Duodenal mucosa (tissue), 2 donors: ENCODE results near the gene NET1.
A peak's percentile ranks its signal among the peaks of the same experiment; 100 is the strongest.

ENCODE experiments used
- H3K27ac ChIP-seq: one replicate; pipeline ENCODE4 v1.7.0; 2013; ENCODE audit warnings: low read depth, low read length
- H3K27me3 ChIP-seq, 2 donors: one replicate each; pipeline ENCODE4 v1.7.0; 2013; ENCODE audit warnings: low read length in 2 of 2, control low read depth in 1 of 2; ENCODE audit not compliant: insufficient read depth in 2 of 2, control insufficient read depth in 1 of 2
- H3K36me3 ChIP-seq, 2 donors: one replicate each; pipeline ENCODE4 v1.7.0; 2013; ENCODE audit warnings: low read length in 2 of 2, control low read depth in 1 of 2; ENCODE audit not compliant: insufficient read depth in 2 of 2, control insufficient read depth in 1 of 2
- H3K4me1 ChIP-seq, 2 donors: one replicate each; pipeline ENCODE4 v1.7.0; 2013; ENCODE audit warnings: low read length in 2 of 2, control low read depth in 1 of 2; ENCODE audit not compliant: insufficient read depth in 2 of 2, control insufficient read depth in 1 of 2
- H3K4me3 ChIP-seq, 2 donors: one replicate each; pipeline ENCODE4 v1.7.0; 2013; ENCODE audit warnings: low read length in 2 of 2, low read depth in 1 of 2
- H3K9ac ChIP-seq, 2 donors: one replicate each; pipeline ENCODE4 v1.7.0; 2013; ENCODE audit warnings: low read length in 2 of 2, low read depth in 1 of 2
- H3K9me3 ChIP-seq, 2 donors: one replicate each; pipeline ENCODE4 v1.7.0; 2013; ENCODE audit warnings: low read length in 2 of 2, control low read depth in 1 of 2; ENCODE audit not compliant: control insufficient read depth in 1 of 2

The NET1 gene

GRCh38 chr10:5412277-5412941 is at the start of gene NET1:
NET1 (plus strand) TSS chr10:5412557; CDS start chr10:5412693, 136 bp downstream.
- H3K4me3 ChIP-seq, result peak within 1 kb of the TSS; percentile 77 to 78
- peak within 1 kb of the TSS; percentile 54 to 67 for H3K9ac ChIP-seq
- no peaks in the 10 kb centered on the region for H3K36me3 ChIP-seq
- no peak within 1 kb of the TSS for H3K27ac ChIP-seq
- H3K27me3 ChIP-seq, result no peaks in the 10 kb centered on the region
- peaks cover 0 to 2% of the 10 kb centered on the region in 2 donors for H3K9me3 ChIP-seq
- H3K4me1 ChIP-seq, result peaks cover 5 to 7% of the 10 kb centered on the region in 2 donors

- Histone ChIP-seq H3K27me3 (peaks cover 10 to 26% of the 10 kb centered on the region in 2 donors), H3K27ac (no peak overlapping the region), H3K9me3 (no peaks in the 10 kb centered on the region), H3K4me3 (no peak overlapping the region), H3K9ac (no peak overlapping the region), H3K36me3 (no peaks in the 10 kb centered on the region), H3K4me1 (peaks cover 5 to 6% of the 10 kb centered on the region in 2 donors)
These were observed 49.5 kb upstream of the NET1 start for GRCh38 chr10:5362873-5363272.

GRCh38 chr10:5364374-5364773 is 48.0 kb upstream of the NET1 start:
- H3K9ac ChIP-seq, result no peak overlapping the region
- peaks cover 5 to 6% of the 10 kb centered on the region in 2 donors for H3K4me1 ChIP-seq
- H3K9me3 ChIP-seq, result no peaks in the 10 kb centered on the region
- H3K4me3 ChIP-seq, result peak overlapping the region; percentile 17 to 25
- peaks cover 10 to 26% of the 10 kb centered on the region in 2 donors for H3K27me3 ChIP-seq
- no peaks in the 10 kb centered on the region for H3K36me3 ChIP-seq
- no peak overlapping the region for H3K27ac ChIP-seq

- H3K9me3 ChIP-seq, result no peaks in the 10 kb centered on the region
- peak within 1 kb of the TSS; percentile 25 to 29 for H3K4me3 ChIP-seq
- peaks cover 5 to 6% of the 10 kb centered on the region in 2 donors for H3K4me1 ChIP-seq
- H3K9ac ChIP-seq, result no peak within 1 kb of the TSS
- H3K27me3 ChIP-seq, result peaks cover 10 to 26% of the 10 kb centered on the region in 2 donors
- no peak within 1 kb of the TSS for H3K27ac ChIP-seq
- no peaks in the 10 kb centered on the region for H3K36me3 ChIP-seq
These were observed 47.4 kb upstream of the NET1 start, which contains the start of gene UCN3 for GRCh38 chr10:5364890-5365338. UCN3 (plus strand) TSS chr10:5364966; CDS start chr10:5373721, 8,755 bp downstream.

- Histone ChIP-seq H3K36me3 (no peaks in the 10 kb centered on the region), H3K9ac (no peak overlapping the region), H3K4me3 (no peak overlapping the region), H3K9me3 (peaks cover 0 to 10% of the 10 kb centered on the region in 2 donors), H3K27me3 (peaks cover 10 to 26% of the 10 kb centered on the region in 2 donors), H3K27ac (no peak overlapping the region), H3K4me1 (peaks cover 5 to 6% of the 10 kb centered on the region in 2 donors)
These were observed 46.4 kb upstream of the NET1 start for GRCh38 chr10:5365928-5366327.

- Histone ChIP-seq H3K9me3 (peaks cover 0 to 13% of the 10 kb centered on the region in 2 donors), H3K27me3 (peaks cover 4 to 20% of the 10 kb centered on the region in 2 donors), H3K36me3 (no peaks in the 10 kb centered on the region), H3K9ac (no peak overlapping the region), H3K4me3 (no peak overlapping the region), H3K4me1 (peaks cover 3 to 5% of the 10 kb centered on the region in 2 donors), H3K27ac (no peak overlapping the region)
These were observed 42.8 kb upstream of the NET1 start for GRCh38 chr10:5369362-5370158.

- Histone ChIP-seq H3K9ac (no peak overlapping the region), H3K36me3 (no peaks in the 10 kb centered on the region), H3K4me3 (no peak overlapping the region), H3K27me3 (peaks cover 4 to 13% of the 10 kb centered on the region in 2 donors), H3K4me1 (no peaks in the 10 kb centered on the region), H3K27ac (no peak overlapping the region), H3K9me3 (peaks cover 0 to 13% of the 10 kb centered on the region in 2 donors)
These were observed 41.6 kb upstream of the NET1 start for GRCh38 chr10:5370493-5371352.

- H3K4me3 ChIP-seq, result no peak overlapping the region
- H3K4me1 ChIP-seq, result no peaks in the 10 kb centered on the region
- H3K27ac ChIP-seq, result no peak overlapping the region
- no peaks in the 10 kb centered on the region for H3K27me3 ChIP-seq
- no peak overlapping the region for H3K9ac ChIP-seq
- no peaks in the 10 kb centered on the region for H3K36me3 ChIP-seq
- peaks cover 0 to 13% of the 10 kb centered on the region in 2 donors for H3K9me3 ChIP-seq
These were observed 39.0 kb upstream of the NET1 start for GRCh38 chr10:5373307-5373706.

- Histone ChIP-seq H3K4me1 (no peaks in the 10 kb centered on the region), H3K9ac (no peak overlapping the region), H3K27me3 (no peaks in the 10 kb centered on the region), H3K4me3 (no peak overlapping the region), H3K36me3 (no peaks in the 10 kb centered on the region), H3K27ac (no peak overlapping the region), H3K9me3 (peaks cover 0 to 13% of the 10 kb centered on the region in 2 donors)
These were observed 38.3 kb upstream of the NET1 start for GRCh38 chr10:5373891-5374611.
